ENCODE data around the gene ELP1. TPM values are rescaled to one million over a fixed set of nuclear protein-coding genes. Genes with fewer than 3 reads are reported as not detected.

ELP1 gene
- total RNA-seq, 4 donors from 2014 or later = 15.2 to 23.3 (median 18.9) TPM

- H3K4me1 ChIP-seq = no peaks in the 10 kb centered on the region
- no peaks in the 10 kb centered on the region for H3K27me3 ChIP-seq
- no peak overlapping the region for H3K4me3 ChIP-seq
- H3K36me3 ChIP-seq = no peaks in the 10 kb centered on the region
- no peak for ATAC-seq
- TF ChIP-seq CTCF (IDR thresholded peaks at IDR 0.05) (no peak), POLR2AphosphoS5 (IDR thresholded peaks at IDR 0.05) (no peak), EP300 (IDR thresholded peaks at IDR 0.05) (no peak), POLR2A (IDR thresholded peaks at IDR 0.05) (no peak)
- 63 to 71% methylated on average over 4 of the region's 4 CpGs for WGBS, 2 donors (ENCODE audit: low coverage in 1 of 2)
- H3K9me3 ChIP-seq = no peaks in the 10 kb centered on the region
- no peak overlapping the region for H3K27ac ChIP-seq
These were observed 98.8 kb downstream of the ELP1 start for GRCh38 chr9:108834959-108835665.

GRCh38 chr9:108832179-108832500, 101.8 kb downstream of the ELP1 start:
- H3K27ac ChIP-seq = no peak overlapping the region
- no peaks in the 10 kb centered on the region for H3K4me1 ChIP-seq
- TF ChIP-seq POLR2A (IDR thresholded peaks at IDR 0.05) = no peak
- TF ChIP-seq EP300 (IDR thresholded peaks at IDR 0.05) = no peak
- no peak for TF ChIP-seq POLR2AphosphoS5 (IDR thresholded peaks at IDR 0.05)
- no peak for TF ChIP-seq CTCF (IDR thresholded peaks at IDR 0.05)
- H3K4me3 ChIP-seq = no peak overlapping the region
- no peak for ATAC-seq
- H3K27me3 ChIP-seq = peaks cover 5% of the 10 kb centered on the region
- WGBS, 2 donors (ENCODE audit: low coverage in 1 of 2) = 71 to 100% methylated on average over 1 to 2 of the region's 3 CpGs
- no peaks in the 10 kb centered on the region for H3K36me3 ChIP-seq
- no peaks in the 10 kb centered on the region for H3K9me3 ChIP-seq

GRCh38 chr9:108831496-108832178, 102.3 kb downstream of the ELP1 start:
- H3K36me3 ChIP-seq = no peaks in the 10 kb centered on the region
- peaks cover 5% of the 10 kb centered on the region for H3K27me3 ChIP-seq
- H3K4me1 ChIP-seq = no peaks in the 10 kb centered on the region
- H3K4me3 ChIP-seq = no peak overlapping the region
- WGBS, 2 donors (ENCODE audit: low coverage in 1 of 2) = 80% methylated on average over 1 of the region's 1 CpG; no CpG with 5 or more reads in 1 of the 2 donors
- ATAC-seq = no peak
- TF ChIP-seq POLR2AphosphoS5 (IDR thresholded peaks at IDR 0.05) (no peak), CTCF (IDR thresholded peaks at IDR 0.05) (no peak), EP300 (IDR thresholded peaks at IDR 0.05) (no peak), POLR2A (IDR thresholded peaks at IDR 0.05) (no peak)
- no peaks in the 10 kb centered on the region for H3K9me3 ChIP-seq
- H3K27ac ChIP-seq = no peak overlapping the region

- Histone ChIP-seq H3K27me3 (peaks cover 5% of the 10 kb centered on the region), H3K36me3 (no peaks in the 10 kb centered on the region), H3K4me1 (no peaks in the 10 kb centered on the region), H3K9me3 (no peaks in the 10 kb centered on the region), H3K27ac (no peak overlapping the region), H3K4me3 (no peak overlapping the region)
- WGBS, 2 donors (ENCODE audit: low coverage in 1 of 2) = 70 to 72% methylated on average over 1 to 2 of the region's 2 CpGs
- ATAC-seq = no peak
- TF ChIP-seq POLR2AphosphoS5 (IDR thresholded peaks at IDR 0.05) (no peak), EP300 (IDR thresholded peaks at IDR 0.05) (no peak), POLR2A (IDR thresholded peaks at IDR 0.05) (no peak), CTCF (IDR thresholded peaks at IDR 0.05) (no peak)
These were observed 103.7 kb downstream of the ELP1 start for GRCh38 chr9:108830272-108830671.

- peaks cover 0 to 11% (median 0%) of the 10 kb centered on the region in 3 donors for H3K9me3 ChIP-seq
- 80 to 100% methylated on average over 2 to 3 of the region's 3 CpGs for WGBS, 2 donors (ENCODE audit: low coverage in 1 of 2)
- H3K36me3 ChIP-seq = no peaks in the 10 kb centered on the region
- no peak overlapping the region for H3K4me3 ChIP-seq
- no peak overlapping the region for H3K27ac ChIP-seq
- H3K27me3 ChIP-seq = peaks cover 5% of the 10 kb centered on the region
- no peak for ATAC-seq
- no peak for TF ChIP-seq EP300 (IDR thresholded peaks at IDR 0.05)
- no peak for TF ChIP-seq POLR2AphosphoS5 (IDR thresholded peaks at IDR 0.05)
- no peak for TF ChIP-seq POLR2A (IDR thresholded peaks at IDR 0.05)
- no peak for TF ChIP-seq CTCF (IDR thresholded peaks at IDR 0.05)
- no peaks in the 10 kb centered on the region for H3K4me1 ChIP-seq
These were observed 110.1 kb downstream of the ELP1 start for GRCh38 chr9:108823829-108824228.
